GM10266 (cell line): ENCODE data around the gene GULP1.
"Not testable (repeated sequence)": the region's sequence is repeated elsewhere in the genome, so short reads cannot be mapped to it uniquely, and the experiment has no call there.

Experiments used
- DNase-seq: peaks from one replicate; pipeline ENCODE4 v3.0.0; 2012; ENCODE audit errors: extremely low spot score
- TF ChIP-seq, protein P1 (sequence below): IDR thresholded peaks from 2 replicates; pipeline ENCODE4 v1.5.1; 2012; ENCODE audit warnings: mild to moderate bottlenecking, low read depth; ENCODE audit not compliant: control insufficient read depth, insufficient read depth; ENCODE audit errors: missing control alignments

GULP1 gene

DNA sequence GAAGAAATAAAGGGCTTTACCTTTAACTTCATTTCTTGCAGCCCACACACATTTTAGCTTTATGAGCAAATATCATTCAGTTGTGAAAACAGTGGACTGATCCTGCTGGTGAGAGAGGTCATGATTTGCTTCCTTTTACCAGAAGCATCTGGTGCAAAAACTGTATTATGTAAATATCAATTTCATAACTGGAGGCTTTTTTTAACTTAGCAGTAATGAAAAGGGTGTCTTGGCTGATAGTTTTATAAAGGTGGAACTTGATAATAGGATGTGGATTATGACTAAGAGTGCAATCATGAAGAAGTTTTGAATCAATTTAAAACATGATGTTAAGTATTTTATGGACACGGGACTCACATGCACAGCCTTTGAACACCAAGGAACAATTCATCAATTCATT, 304.4 kb downstream of the GULP1 start:
- TF ChIP-seq, protein P1, sequence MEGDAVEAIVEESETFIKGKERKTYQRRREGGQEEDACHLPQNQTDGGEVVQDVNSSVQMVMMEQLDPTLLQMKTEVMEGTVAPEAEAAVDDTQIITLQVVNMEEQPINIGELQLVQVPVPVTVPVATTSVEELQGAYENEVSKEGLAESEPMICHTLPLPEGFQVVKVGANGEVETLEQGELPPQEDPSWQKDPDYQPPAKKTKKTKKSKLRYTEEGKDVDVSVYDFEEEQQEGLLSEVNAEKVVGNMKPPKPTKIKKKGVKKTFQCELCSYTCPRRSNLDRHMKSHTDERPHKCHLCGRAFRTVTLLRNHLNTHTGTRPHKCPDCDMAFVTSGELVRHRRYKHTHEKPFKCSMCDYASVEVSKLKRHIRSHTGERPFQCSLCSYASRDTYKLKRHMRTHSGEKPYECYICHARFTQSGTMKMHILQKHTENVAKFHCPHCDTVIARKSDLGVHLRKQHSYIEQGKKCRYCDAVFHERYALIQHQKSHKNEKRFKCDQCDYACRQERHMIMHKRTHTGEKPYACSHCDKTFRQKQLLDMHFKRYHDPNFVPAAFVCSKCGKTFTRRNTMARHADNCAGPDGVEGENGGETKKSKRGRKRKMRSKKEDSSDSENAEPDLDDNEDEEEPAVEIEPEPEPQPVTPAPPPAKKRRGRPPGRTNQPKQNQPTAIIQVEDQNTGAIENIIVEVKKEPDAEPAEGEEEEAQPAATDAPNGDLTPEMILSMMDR, result no peak
- no peak for DNase-seq

DNA sequence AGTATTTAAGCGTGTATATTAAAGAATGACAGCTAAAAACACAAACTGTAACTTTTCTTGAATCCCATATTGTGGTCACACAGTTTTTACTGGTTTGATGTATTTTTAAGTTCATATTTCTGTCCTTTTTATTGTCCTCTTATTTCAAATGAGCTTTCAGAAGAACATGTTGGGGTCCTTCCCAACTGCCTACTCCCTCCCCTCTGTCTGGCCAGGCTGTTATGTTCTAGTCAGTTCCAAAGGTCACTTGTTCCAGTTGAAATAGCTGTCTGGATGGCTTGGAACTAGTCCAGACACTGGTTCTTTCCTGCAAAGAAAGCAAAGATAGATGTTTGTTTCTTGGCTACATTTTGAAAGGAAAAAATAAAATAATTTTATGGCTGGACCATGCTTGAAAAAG, 306.9 kb downstream of the GULP1 start:
- DNase-seq, result no peak
- TF ChIP-seq, protein P1, result no peak

DNA sequence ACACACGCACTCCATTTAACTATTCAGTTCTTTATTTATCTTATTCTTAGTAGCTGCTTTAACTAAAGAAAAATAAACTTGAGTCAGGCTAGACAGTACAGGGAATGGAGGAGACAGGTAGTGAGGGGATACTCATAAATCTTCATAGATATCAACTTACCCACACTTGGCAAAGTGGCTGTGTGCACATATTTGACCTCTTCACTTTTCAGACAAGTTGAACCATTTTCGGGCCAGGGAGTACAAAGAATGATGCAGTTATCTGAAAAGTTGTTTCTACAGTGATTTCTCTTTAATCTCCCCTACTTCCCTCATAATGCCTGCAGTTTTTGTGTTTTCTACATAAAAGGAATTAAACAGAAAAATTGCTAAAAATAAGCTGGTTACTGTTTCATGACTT, 307.5 kb downstream of the GULP1 start:
- TF ChIP-seq, protein P1, result no peak

DNA sequence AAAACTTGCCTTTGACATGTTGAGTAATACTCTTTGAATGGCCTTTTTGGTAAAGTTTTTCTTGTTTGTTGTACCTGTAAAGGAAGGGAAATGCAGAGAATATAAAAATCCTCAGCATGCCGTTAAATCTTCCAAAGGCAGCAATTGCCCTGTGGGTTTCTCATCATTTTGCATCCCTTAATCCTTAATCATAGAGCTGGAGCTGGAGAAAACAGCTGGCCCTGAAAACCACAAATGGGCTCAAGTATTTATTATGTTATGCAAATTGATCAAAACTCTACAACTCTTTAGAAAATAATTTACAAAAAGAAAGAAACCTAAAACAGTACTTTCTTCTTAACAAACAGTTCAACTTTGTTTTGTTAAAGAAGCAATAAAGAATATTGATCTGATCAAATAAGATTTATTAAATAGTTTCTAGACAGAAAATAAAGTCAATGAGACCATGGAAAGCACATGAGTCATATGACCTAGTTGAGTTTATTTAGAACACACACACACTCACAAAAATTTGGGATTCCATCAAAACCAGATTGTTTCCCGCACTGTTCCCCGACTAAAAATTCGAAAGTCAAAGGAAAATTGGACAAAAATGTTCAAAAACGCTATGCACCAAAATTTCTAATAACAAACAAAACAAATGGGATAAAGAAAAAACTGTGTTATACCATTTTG, 309.0 kb downstream of the GULP1 start:
- no peak for DNase-seq
- TF ChIP-seq, protein P1, result no peak

More for the DNA sequence above, 307.5 kb downstream of the GULP1 start:
- no peak for DNase-seq

DNA sequence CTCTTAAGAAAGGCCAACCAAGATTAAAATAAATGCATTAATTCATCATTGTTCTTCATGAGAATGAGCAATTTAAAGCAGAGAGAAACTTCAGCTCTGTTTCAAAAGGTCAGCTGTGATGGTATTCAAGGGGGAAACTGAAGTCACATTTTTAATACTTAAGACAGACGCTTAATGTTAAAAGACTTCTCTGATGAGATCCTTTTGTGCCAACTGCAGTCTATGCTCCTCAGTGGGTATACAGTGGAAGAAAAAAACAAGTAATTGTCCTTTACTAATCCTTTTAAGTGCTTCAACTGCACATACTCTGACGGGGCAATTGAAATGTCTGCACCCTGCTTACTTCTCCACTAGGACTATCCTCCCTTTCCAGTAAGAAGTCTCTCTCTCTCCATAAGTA, 309.7 kb downstream of the GULP1 start:
- TF ChIP-seq, protein P1, result no peak
- no peak for DNase-seq

DNA sequence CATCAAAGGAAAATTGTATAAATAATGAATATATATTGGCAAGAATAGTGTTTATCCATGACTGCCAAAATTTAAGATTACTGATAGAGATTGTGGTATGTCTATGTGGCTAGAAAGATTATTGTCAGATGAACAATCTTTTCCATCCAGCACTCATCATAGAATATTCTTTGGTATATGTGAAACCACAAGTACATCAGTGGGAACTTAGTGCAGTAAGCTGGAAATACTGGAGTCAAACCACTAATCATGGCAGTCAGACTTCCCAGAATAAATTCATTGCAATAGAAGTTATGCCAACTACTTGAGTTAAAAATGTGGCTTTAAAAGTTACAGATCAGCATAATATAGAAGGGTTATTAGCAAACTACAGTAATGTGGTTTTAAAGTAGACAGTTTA, 310.3 kb downstream of the GULP1 start:
- no peak for DNase-seq
- TF ChIP-seq, protein P1, result no peak

DNA sequence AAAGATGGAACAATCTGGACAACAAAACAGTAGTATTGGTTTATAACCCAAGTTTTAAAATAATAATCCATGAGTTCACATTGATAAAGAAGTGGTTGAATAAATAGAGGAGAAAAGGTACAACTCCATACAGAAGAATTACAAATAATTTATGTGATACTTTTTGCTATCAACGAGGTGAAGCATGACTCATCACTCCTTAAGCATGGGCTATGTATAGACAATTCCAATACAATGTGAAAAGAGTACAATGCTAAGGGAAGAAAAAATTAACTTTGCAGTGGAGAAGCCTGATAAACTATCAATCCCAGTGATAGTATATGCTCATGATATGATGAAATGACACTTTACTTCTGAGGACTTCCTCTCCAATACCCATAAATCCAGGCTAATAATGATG, 312.9 kb downstream of the GULP1 start:
- no peak for DNase-seq
- TF ChIP-seq, protein P1, result no peak

DNA sequence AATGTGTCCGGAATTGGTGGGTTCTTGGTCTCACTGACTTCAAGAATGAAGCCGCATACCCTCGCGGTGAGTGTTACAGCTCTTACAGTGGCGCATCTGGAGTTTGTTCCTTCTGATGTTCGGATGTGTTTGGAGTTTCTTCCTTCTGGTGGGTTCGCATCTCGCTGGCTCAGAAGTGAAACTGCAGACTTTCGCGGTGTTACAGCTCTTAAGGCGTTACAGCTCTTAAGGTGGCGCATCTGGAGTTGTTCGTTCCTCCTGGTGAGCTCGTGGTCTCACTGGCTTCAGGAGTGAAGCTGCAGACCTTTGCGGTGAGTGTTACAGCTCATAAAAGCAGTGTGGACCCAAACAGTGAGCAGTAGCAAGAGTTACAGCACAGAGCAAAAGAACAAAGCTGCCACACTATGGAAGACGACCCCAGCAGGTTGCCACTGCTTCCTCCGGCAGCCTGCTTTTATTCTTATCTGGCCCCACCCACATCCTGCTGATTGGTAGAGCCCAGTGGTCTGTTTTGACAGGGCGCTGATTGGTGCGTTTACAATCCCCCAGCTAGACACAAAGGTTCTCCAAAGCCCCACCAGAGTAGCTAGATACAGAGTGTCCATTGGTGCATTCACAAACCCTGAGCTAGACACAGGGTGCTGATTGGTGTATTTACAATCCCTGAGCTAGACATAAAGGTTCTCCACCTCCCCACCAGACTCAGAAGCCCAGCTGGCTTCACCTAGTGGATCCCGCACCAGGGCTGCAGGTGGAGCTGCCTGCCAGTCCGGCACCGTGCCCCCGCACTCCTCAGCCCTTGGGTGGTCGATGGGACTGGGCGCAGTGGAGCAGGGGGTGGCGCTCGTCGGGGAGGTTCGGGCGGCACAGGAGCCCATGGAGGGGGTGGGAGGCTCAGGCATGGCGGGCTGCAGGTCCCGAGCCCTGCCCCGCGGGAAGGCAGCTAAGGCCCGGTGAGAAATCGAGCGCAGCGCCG, 314.2 kb downstream of the GULP1 start:
- DNase-seq, result not testable (repeated sequence)

DNA sequence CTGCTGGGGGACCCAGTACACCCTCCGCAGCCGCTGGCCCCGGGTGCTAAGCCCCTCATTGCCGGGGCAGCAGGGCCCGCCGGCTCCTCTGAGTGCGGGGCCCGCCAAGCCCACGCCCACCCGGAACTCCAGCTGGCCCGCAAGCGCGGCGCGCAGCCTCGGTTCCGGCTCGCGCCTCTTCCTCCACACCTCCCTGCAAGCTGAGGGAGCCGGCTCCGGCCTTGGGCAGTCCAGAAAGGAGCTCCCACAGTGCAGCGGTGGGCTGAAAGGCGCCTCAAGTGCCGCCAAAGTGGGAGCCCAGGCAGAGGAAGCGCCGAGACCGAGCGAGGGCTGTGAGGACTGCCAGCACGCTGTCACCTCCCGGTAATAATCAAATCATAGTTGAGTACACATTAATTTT, 314.9 kb downstream of the GULP1 start:
- DNase-seq, result not testable (repeated sequence)
